Measurements from ENCODE around the gene STARD3NL.
A peak's percentile ranks its signal among the peaks of the same experiment; 100 is the strongest.

STARD3NL gene

GRCh38 chr7:38178004-38178694 lies at the start of gene STARD3NL:
Gene STARD3NL, plus strand, starts transcription at chr7:38178245. Its CDS starts 29,260 bp downstream, at chr7:38207505.
- TF ChIP-seq CEBPB (IDR thresholded peaks at IDR 0.05) (no peak), TEAD4 (IDR thresholded peaks at IDR 0.05) (no peak), RAD21 (IDR thresholded peaks at IDR 0.05; ENCODE audit: low read depth) (no peak), REST (IDR thresholded peaks at IDR 0.05; ENCODE audit: low read depth) (no peak), CREB1 (IDR thresholded peaks at IDR 0.05; ENCODE audit: low read depth) (peak; percentile 71; the same call in 1 of the 2 replicates), YY1 (IDR thresholded peaks at IDR 0.05; ENCODE audit: low read depth) (peak; percentile 32; the same call in 1 of the 2 replicates), TAF1 (IDR thresholded peaks at IDR 0.05; ENCODE audit: low read depth) (no peak; the same call in none of the 2 replicates), MAX (IDR thresholded peaks at IDR 0.05) (no peak; the same call in none of the 2 replicates), EGR1 (IDR thresholded peaks at IDR 0.05) (no peak), USF1 (IDR thresholded peaks at IDR 0.05) (peak; percentile 39; the same call in 1 of the 2 replicates), FOXM1 (IDR thresholded peaks at IDR 0.05; ENCODE audit: borderline replicate concordance, low read depth) (no peak), NFIC (IDR thresholded peaks at IDR 0.05) (peak; percentile 29; the same call in 1 of the 2 replicates)

- TF ChIP-seq REST (IDR thresholded peaks at IDR 0.05; ENCODE audit: low read depth) (no peak), MAX (IDR thresholded peaks at IDR 0.05) (no peak), FOXM1 (IDR thresholded peaks at IDR 0.05; ENCODE audit: borderline replicate concordance, low read depth) (no peak)
Measured at GRCh38 chr7:38129162-38129561, 48.9 kb upstream of the STARD3NL start.

- TF ChIP-seq YY1 (IDR thresholded peaks at IDR 0.05; ENCODE audit: low read depth) (no peak), TEAD4 (IDR thresholded peaks at IDR 0.05) (no peak), TCF12 (IDR thresholded peaks at IDR 0.05; ENCODE audit: low read depth) (no peak), REST (IDR thresholded peaks at IDR 0.05; ENCODE audit: low read depth) (no peak), MAX (IDR thresholded peaks at IDR 0.05) (no peak), EP300 (IDR thresholded peaks at IDR 0.05; ENCODE audit: borderline replicate concordance) (no peak), CREB1 (IDR thresholded peaks at IDR 0.05; ENCODE audit: low read depth) (no peak), ZBTB7A (IDR thresholded peaks at IDR 0.05; ENCODE audit: low read depth) (no peak), CEBPB (IDR thresholded peaks at IDR 0.05) (no peak), TAF1 (IDR thresholded peaks at IDR 0.05; ENCODE audit: low read depth) (no peak), NFIC (IDR thresholded peaks at IDR 0.05) (no peak), FOXM1 (IDR thresholded peaks at IDR 0.05; ENCODE audit: borderline replicate concordance, low read depth) (no peak), RAD21 (IDR thresholded peaks at IDR 0.05; ENCODE audit: low read depth) (no peak), USF1 (IDR thresholded peaks at IDR 0.05) (no peak), EGR1 (IDR thresholded peaks at IDR 0.05) (no peak)
Measured at GRCh38 chr7:38129579-38129978, 48.5 kb upstream of the STARD3NL start.

GRCh38 chr7:38138171-38138570 lies 39.9 kb upstream of the STARD3NL start:
- no peak for TF ChIP-seq CREB1 (IDR thresholded peaks at IDR 0.05; ENCODE audit: low read depth)
- TF ChIP-seq TEAD4 (IDR thresholded peaks at IDR 0.05), result no peak
- TF ChIP-seq MAX (IDR thresholded peaks at IDR 0.05), result no peak
- TF ChIP-seq FOXM1 (IDR thresholded peaks at IDR 0.05; ENCODE audit: borderline replicate concordance, low read depth), result no peak
- no peak for TF ChIP-seq REST (IDR thresholded peaks at IDR 0.05; ENCODE audit: low read depth)
- TF ChIP-seq CEBPB (IDR thresholded peaks at IDR 0.05), result no peak
- no peak for TF ChIP-seq ZBTB7A (IDR thresholded peaks at IDR 0.05; ENCODE audit: low read depth)
- no peak for TF ChIP-seq RAD21 (IDR thresholded peaks at IDR 0.05; ENCODE audit: low read depth)
- TF ChIP-seq TAF1 (IDR thresholded peaks at IDR 0.05; ENCODE audit: low read depth), result no peak
- no peak for TF ChIP-seq EP300 (IDR thresholded peaks at IDR 0.05; ENCODE audit: borderline replicate concordance)
- no peak for TF ChIP-seq NFIC (IDR thresholded peaks at IDR 0.05)
- no peak for TF ChIP-seq YY1 (IDR thresholded peaks at IDR 0.05; ENCODE audit: low read depth)
- no peak for TF ChIP-seq EGR1 (IDR thresholded peaks at IDR 0.05)

Data from Ishikawa (cell line).